Gastroesophageal sphincter (tissue), 4 donors: ENCODE data around the gene NMNAT1. TPM values are rescaled to one million over a fixed set of nuclear protein-coding genes. Genes with fewer than 3 reads are reported as not detected.
"Not testable (repeated sequence)": the region's sequence is repeated elsewhere in the genome, so short reads cannot be mapped to it uniquely, and the experiment has no call there.

Source experiments
- ATAC-seq: fragments of 150-250 bp; one replicate; pipeline ENCODE4 v1.9.1; 2016; ENCODE audit warnings: mild to moderate bottlenecking, moderate library complexity
- H3K27ac ChIP-seq, 4 donors: fragments of 200-600 bp; sonication (generic) in 3 of 4; 1 replicate in 3 of 4; 2 replicates in 1 of 4; pipeline ENCODE4 v1.5.1; 2016 to 2019
- H3K27me3 ChIP-seq: fragments of 200-600 bp; sonication (generic); one replicate; pipeline ENCODE4 v1.5.1; 2019
- H3K36me3 ChIP-seq, 2 donors: fragments of 200-600 bp; sonication (generic); one replicate each; pipeline ENCODE4 v1.5.1; 2019; ENCODE audit warnings: control low read depth in 1 of 2
- H3K4me1 ChIP-seq, 3 donors: fragments of 200-600 bp; sonication (generic); 1 replicate in 2 of 3; 2 replicates in 1 of 3; pipeline ENCODE4 v1.5.1; 2016 to 2019; ENCODE audit warnings: control low read depth in 2 of 3
- H3K4me3 ChIP-seq, 2 donors: fragments of 200-600 bp; sonication (generic); one replicate each; pipeline ENCODE4 v1.5.1; 2019; ENCODE audit warnings: mild to moderate bottlenecking in 1 of 2, moderate library complexity in 1 of 2
- H3K9me3 ChIP-seq, 3 donors: fragments of 200-600 bp; sonication (generic); one replicate each; pipeline ENCODE4 v1.5.1; 2017 to 2019; ENCODE audit warnings: control low read depth in 2 of 3
- EP300 ChIP-seq: sonication (generic); formaldehyde crosslinking; IDR thresholded peaks from one replicate; pipeline ENCODE4 v1.6.1; 2017; ENCODE audit warnings: antibody characterized with exemption, mild to moderate bottlenecking
- POLR2A ChIP-seq, 2 donors: fragments of 450-650 bp; IDR thresholded peaks; one replicate each; pipeline ENCODE4 v1.6.1; 2017; ENCODE audit warnings: antibody characterized with exemption in 2 of 2, mild to moderate bottlenecking in 2 of 2, moderate library complexity in 1 of 2
- POLR2AphosphoS5 ChIP-seq: sonication (generic); formaldehyde crosslinking; IDR thresholded peaks from one replicate; pipeline ENCODE4 v1.6.1; 2017; ENCODE audit warnings: antibody characterized with exemption
- WGBS, 2 donors: methylation state at CpG; one replicate each; pipeline ENCODE4 v1.1.5; 2018; ENCODE audit warnings: low coverage in 1 of 2; 5-methylcytosine and 5-hydroxymethylcytosine counted together
- total RNA-seq, 4 donors: library from RNA; depleted of rRNA; stranded (reverse); fragments of >200 nt; gene quantifications; one replicate each; pipeline ENCODE4 v1.1.0, GENCODE V29; 2016
- TF ChIP-seq, protein P1 (sequence below), 4 experiments: fragments of 200-600 bp in 2 of 4; fragments of 450-650 bp in 2 of 4; sonication (generic) in 1 of 4; IDR thresholded peaks; one replicate each; pipeline ENCODE4 v1.5.1; 2017 to 2019; ENCODE audit warnings: antibody characterized with exemption in 4 of 4, mild to moderate bottlenecking in 2 of 4, moderate library complexity in 2 of 4

The NMNAT1 gene
- total RNA-seq, 4 donors from 2014 or later = 6.1 to 12.6 (median 9.7) TPM

DNA sequence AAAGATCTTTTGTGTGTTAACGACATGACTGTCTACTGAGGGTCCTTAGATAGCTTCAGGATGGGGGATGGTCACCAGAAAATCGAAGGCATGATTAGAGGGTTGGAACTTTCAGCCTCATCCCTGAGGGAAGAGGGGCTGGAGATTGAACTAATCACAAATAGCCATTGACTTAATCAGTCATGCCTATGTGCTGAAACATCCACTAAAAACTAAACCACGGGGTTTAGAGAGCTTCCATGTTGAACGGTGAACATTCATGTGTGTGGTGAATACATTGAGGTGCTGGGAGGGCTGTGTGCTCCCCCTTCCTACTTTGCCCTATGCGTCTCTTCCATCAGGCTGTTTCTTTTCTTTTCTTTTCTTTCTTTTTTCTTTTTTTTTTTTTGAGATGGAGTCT, 70.7 kb downstream of the NMNAT1 start:
- no peaks in the 10 kb centered on the region for H3K9me3 ChIP-seq
- TF ChIP-seq EP300 = no peak
- no peak for TF ChIP-seq POLR2AphosphoS5
- TF ChIP-seq, protein P1, sequence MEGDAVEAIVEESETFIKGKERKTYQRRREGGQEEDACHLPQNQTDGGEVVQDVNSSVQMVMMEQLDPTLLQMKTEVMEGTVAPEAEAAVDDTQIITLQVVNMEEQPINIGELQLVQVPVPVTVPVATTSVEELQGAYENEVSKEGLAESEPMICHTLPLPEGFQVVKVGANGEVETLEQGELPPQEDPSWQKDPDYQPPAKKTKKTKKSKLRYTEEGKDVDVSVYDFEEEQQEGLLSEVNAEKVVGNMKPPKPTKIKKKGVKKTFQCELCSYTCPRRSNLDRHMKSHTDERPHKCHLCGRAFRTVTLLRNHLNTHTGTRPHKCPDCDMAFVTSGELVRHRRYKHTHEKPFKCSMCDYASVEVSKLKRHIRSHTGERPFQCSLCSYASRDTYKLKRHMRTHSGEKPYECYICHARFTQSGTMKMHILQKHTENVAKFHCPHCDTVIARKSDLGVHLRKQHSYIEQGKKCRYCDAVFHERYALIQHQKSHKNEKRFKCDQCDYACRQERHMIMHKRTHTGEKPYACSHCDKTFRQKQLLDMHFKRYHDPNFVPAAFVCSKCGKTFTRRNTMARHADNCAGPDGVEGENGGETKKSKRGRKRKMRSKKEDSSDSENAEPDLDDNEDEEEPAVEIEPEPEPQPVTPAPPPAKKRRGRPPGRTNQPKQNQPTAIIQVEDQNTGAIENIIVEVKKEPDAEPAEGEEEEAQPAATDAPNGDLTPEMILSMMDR (IDR thresholded peaks at IDR 0.05) = no peak
- no peak for TF ChIP-seq POLR2A (IDR thresholded peaks at IDR 0.05)
- H3K4me1 ChIP-seq = peaks cover 0 to 9% (median 4%) of the 10 kb centered on the region in 3 donors
- H3K27ac ChIP-seq = no peak overlapping the region
- H3K4me3 ChIP-seq = no peak overlapping the region
- no peaks in the 10 kb centered on the region for H3K27me3 ChIP-seq
- no peak for ATAC-seq
- 86 to 93% methylated on average over 4 to 5 of the region's 5 CpGs for WGBS, 2 donors
- peaks cover 0 to 3% of the 10 kb centered on the region in 2 donors for H3K36me3 ChIP-seq

DNA sequence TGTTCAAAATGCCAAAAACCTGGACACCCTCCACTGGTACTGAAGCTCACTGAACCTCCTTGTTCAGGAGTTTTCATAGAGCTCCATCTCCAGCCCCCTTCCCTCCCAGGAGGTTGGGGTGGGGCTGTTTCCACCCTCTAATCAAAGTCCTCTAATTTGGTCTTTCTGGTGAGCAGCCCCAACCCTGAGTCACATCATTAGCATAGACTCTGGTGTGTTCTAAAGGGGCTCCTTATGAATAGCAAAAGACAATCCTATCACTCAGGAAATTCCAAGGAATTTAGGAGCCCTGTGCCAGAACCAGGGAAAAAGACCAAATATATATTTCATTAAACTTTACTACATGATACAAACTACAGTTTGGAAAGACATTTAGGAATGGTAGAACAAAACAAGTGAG, 76.3 kb downstream of the NMNAT1 start:
- no peak for TF ChIP-seq POLR2AphosphoS5
- no peak for TF ChIP-seq POLR2A (IDR thresholded peaks at IDR 0.05)
- TF ChIP-seq, protein P1 (IDR thresholded peaks at IDR 0.05) = no peak
- no peak for TF ChIP-seq EP300
- no peak for ATAC-seq
- H3K9me3 ChIP-seq = no peaks in the 10 kb centered on the region

DNA sequence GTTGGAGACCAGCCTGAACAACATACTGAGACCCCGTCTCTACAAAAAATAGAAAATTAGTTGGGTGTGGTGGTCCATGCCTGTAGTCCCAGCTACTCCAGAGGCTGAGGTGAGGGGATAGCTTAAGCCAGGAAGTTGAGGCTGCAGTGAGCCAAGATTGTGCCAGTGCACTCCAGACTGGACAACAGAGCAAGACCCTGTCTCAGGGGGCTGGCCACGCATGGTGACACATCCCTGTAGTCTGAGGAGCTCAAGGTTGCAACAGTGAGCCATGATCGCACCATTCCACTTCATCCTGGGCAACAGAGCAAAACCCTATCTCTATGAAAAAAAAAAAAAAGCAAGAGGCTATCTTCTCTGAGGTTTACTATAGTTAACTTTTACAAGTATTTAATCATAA, 76.8 kb downstream of the NMNAT1 start:
- Histone ChIP-seq H3K27me3 (no peaks in the 10 kb centered on the region), H3K4me3 (no peak overlapping the region), H3K4me1 (peaks cover 0 to 9% (median 4%) of the 10 kb centered on the region in 3 donors), H3K27ac (no peak overlapping the region), H3K36me3 (no peaks in the 10 kb centered on the region), H3K9me3 (no peaks in the 10 kb centered on the region)
- ATAC-seq = no peak
- 85 to 95% methylated on average over 3 of the region's 3 CpGs for WGBS, 2 donors
- TF ChIP-seq, protein P1 (IDR thresholded peaks at IDR 0.05) = no peak
- TF ChIP-seq POLR2A (IDR thresholded peaks at IDR 0.05) (no peak), EP300 (no peak), POLR2AphosphoS5 (no peak)

More for the DNA sequence above, 76.3 kb downstream of the NMNAT1 start:
- Histone ChIP-seq H3K27ac (no peak overlapping the region), H3K4me3 (no peak overlapping the region), H3K36me3 (no peaks in the 10 kb centered on the region), H3K4me1 (peaks cover 0 to 9% (median 4%) of the 10 kb centered on the region in 3 donors), H3K27me3 (no peaks in the 10 kb centered on the region)

DNA sequence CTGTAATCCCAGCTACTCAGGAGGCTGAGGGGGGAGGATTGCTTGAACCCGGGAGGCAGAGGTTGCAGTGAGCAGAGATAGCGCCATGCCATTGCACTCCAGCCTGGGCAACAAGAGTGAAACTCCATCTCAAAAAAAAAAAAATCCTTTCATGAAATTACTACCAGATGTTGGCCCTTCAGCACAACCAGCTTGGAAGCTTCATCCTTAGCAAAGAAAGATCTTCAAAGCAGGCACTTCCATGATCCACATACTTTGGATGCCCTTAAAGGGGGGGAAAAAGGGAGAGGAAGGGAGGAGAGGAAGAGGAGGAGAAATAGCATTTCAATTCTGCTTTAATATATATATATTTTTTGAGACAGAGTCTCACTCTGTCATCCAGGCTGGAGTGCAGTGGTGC, 77.4 kb downstream of the NMNAT1 start:
- not testable (repeated sequence) for H3K4me1 ChIP-seq, H3K27me3 ChIP-seq, H3K36me3 ChIP-seq, H3K27ac ChIP-seq, H3K9me3 ChIP-seq, ATAC-seq, H3K4me3 ChIP-seq
- 50 to 67% methylated on average over 2 of the region's 2 CpGs for WGBS, 2 donors

DNA sequence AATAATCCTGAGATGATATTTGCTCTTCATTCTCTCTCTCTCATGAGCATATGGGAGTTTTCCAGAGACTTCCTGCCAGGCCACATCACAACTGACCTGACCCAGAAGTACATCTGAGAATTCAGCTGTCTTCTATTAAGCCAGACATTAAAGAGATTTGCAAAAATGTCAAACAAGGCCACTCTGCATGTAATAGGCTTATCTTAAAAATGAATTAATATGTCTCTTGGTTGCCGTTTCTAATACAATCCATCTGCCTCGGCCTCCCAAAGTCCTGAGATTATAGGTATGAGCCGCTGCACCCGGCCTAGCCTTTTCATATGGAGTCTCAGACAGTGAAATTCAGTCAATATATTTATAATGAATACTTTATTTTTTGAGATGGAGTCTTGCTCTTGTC, 78.7 kb downstream of the NMNAT1 start:
- not testable (repeated sequence) for H3K27ac ChIP-seq, H3K4me3 ChIP-seq, ATAC-seq, H3K27me3 ChIP-seq, H3K4me1 ChIP-seq, H3K9me3 ChIP-seq, H3K36me3 ChIP-seq
- 67 to 71% methylated on average over 4 of the region's 4 CpGs for WGBS, 2 donors

DNA sequence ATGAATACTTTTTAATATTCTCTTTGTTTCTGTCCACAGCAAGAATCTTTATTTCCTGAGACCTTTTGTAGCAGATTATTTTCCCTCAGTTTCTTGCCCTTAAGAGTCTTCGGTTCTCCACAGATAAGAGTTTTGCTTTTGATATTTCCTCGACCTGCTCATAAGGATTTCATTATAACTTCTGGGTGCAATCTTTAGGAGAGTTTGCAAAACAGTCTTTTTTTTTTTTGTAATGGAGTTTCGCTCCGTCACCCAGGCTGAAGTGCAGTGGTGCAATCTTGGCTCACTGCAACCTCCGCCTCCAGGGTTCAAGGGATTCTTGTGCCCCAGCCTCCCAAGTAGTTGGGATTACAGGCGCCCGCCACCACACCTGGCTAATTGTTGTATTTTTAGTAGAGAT, 79.4 kb downstream of the NMNAT1 start:
- H3K36me3 ChIP-seq = no peaks in the 10 kb centered on the region
- no peak for ATAC-seq
- no peak for TF ChIP-seq POLR2A (IDR thresholded peaks at IDR 0.05)
- TF ChIP-seq, protein P1 (IDR thresholded peaks at IDR 0.05) = no peak
- TF ChIP-seq POLR2AphosphoS5 = no peak
- no peak for TF ChIP-seq EP300

More for the DNA sequence above, 79.4 kb downstream of the NMNAT1 start:
- H3K4me1 ChIP-seq = no peaks in the 10 kb centered on the region
- no peaks in the 10 kb centered on the region for H3K9me3 ChIP-seq
- WGBS, 2 donors = 82 to 89% methylated on average over 4 to 7 of the region's 7 CpGs
- H3K4me3 ChIP-seq = no peak overlapping the region
- H3K27me3 ChIP-seq = no peaks in the 10 kb centered on the region
- no peak overlapping the region for H3K27ac ChIP-seq
